GM11168 (cell line): ENCODE measurements around the gene HSD17B10.

ENCODE experiments used
- in situ Hi-C: fragments of 300-500 bp; cut with MboI; formaldehyde crosslinking; loops from one replicate; pipeline ENCODE4 v1.12.0; 2022; ENCODE audit warnings: low sequenced_read_pairs; ENCODE audit not compliant: unreplicated experiment

HSD17B10 gene

GRCh38 chrX:53438174-53438831 lies 4.1 kb upstream of the HSD17B10 start:
- in situ Hi-C loops: no loop called here

GRCh38 chrX:53437206-53437605 lies 3.0 kb upstream of the HSD17B10 start:
- in situ Hi-C loops: no loop called here

GRCh38 chrX:53435997-53436396 lies 1.8 kb upstream of the HSD17B10 start:
- in situ Hi-C loops: no loop called here

GRCh38 chrX:53430231-53430630 lies 3.9 kb downstream of the HSD17B10 start:
- in situ Hi-C loops: no loop called here

- in situ Hi-C loops: loop anchor here (10.0 kb wide), 1 partner anchor 115 kb away; no protein-coding TSS in a partner anchor
Measured at GRCh38 chrX:53429755-53430154, 4.4 kb downstream of the HSD17B10 start.

GRCh38 chrX:53422861-53423306 lies 11.3 kb downstream of the HSD17B10 start, which contains the start of gene RIBC1:
RIBC1 (plus strand) TSS chrX:53422873; CDS start chrX:53426277, 3,404 bp downstream.
- in situ Hi-C loops: loop anchor here (10.0 kb wide), 1 partner anchor 108 kb away; no protein-coding TSS in a partner anchor

GRCh38 chrX:53422086-53422860 lies 11.9 kb downstream of the HSD17B10 start, which contains the start of gene SMC1A:
SMC1A (minus strand) TSS chrX:53422654; CDS start chrX:53422600, 54 bp downstream.
- in situ Hi-C loops: loop anchor here (10.0 kb wide), 1 partner anchor 107 kb away; no protein-coding TSS in a partner anchor

GRCh38 chrX:53421772-53422085 lies 12.4 kb downstream of the HSD17B10 start:
- in situ Hi-C loops: loop anchor here (10.0 kb wide), 1 partner anchor 107 kb away; no protein-coding TSS in a partner anchor

- in situ Hi-C loops: loop anchor here (10.0 kb wide), 1 partner anchor 106 kb away; no protein-coding TSS in a partner anchor
Measured at GRCh38 chrX:53421125-53421524, 13.0 kb downstream of the HSD17B10 start.

GRCh38 chrX:53420351-53420750 lies 13.8 kb downstream of the HSD17B10 start:
- in situ Hi-C loops: loop anchor here (10.0 kb wide), 1 partner anchor 106 kb away; no protein-coding TSS in a partner anchor

GRCh38 chrX:53412446-53412845 lies 21.7 kb downstream of the HSD17B10 start:
- in situ Hi-C loops: no loop called here

- in situ Hi-C loops: no loop called here
Measured at GRCh38 chrX:53403535-53403934, 30.6 kb downstream of the HSD17B10 start.

GRCh38 chrX:53398216-53398615 lies 36.0 kb downstream of the HSD17B10 start:
- in situ Hi-C loops: no loop called here

GRCh38 chrX:53395605-53396298 lies 38.4 kb downstream of the HSD17B10 start:
- in situ Hi-C loops: no loop called here

- in situ Hi-C loops: no loop called here
Measured at GRCh38 chrX:53383376-53384076, 50.6 kb downstream of the HSD17B10 start.
